HG03520 (cell line): ENCODE measurements around the gene SETD1B.
A peak's percentile ranks its signal among the peaks of the same experiment; 100 is the strongest.

Experiments used
- ATAC-seq: cut with Tn5 transposase; IDR thresholded peaks from one replicate; pipeline ENCODE4 v1.9.1; 2021; ENCODE audit warnings: mild to moderate bottlenecking, moderate library complexity; ENCODE audit not compliant: unreplicated experiment

Gene SETD1B

GRCh38 chr12:121794534-121795033, 9.2 kb upstream of the SETD1B start:
- ATAC-seq = no peak

GRCh38 chr12:121795034-121795968, 8.5 kb upstream of the SETD1B start:
- no peak for ATAC-seq

- no peak for ATAC-seq
Measured at GRCh38 chr12:121796855-121797751, 6.7 kb upstream of the SETD1B start.

GRCh38 chr12:121797937-121798786, 5.6 kb upstream of the SETD1B start:
- ATAC-seq = no peak

GRCh38 chr12:121798787-121799155, 5.0 kb upstream of the SETD1B start:
- ATAC-seq = no peak

GRCh38 chr12:121799156-121799841, 4.5 kb upstream of the SETD1B start:
- ATAC-seq = no peak

GRCh38 chr12:121799842-121800693, 3.7 kb upstream of the SETD1B start:
- no peak for ATAC-seq

GRCh38 chr12:121800694-121801594, 2.9 kb upstream of the SETD1B start:
- ATAC-seq = no peak

- no peak for ATAC-seq
Measured at GRCh38 chr12:121801595-121802484, 2.0 kb upstream of the SETD1B start.

- no peak for ATAC-seq
Measured at GRCh38 chr12:121802485-121802842, 1.3 kb upstream of the SETD1B start.

GRCh38 chr12:121802843-121803698, 738 bp upstream of the SETD1B start:
- peak; percentile 39 for ATAC-seq

- ATAC-seq = no peak
Measured at GRCh38 chr12:121804417-121805111, 755 bp downstream of the SETD1B start.

- no peak for ATAC-seq
Measured at GRCh38 chr12:121805171-121806008, 1.6 kb downstream of the SETD1B start.

GRCh38 chr12:121806009-121806545, 2.3 kb downstream of the SETD1B start:
- no peak for ATAC-seq
